Medulla oblongata (tissue), 1 donor: ENCODE results near the gene ATP4A.

Experiments used
- DNase-seq: peaks from one replicate; pipeline ENCODE4 v3.0.0-alpha.2; 2015; ENCODE audit errors: extremely low spot score

Gene ATP4A

DNA sequence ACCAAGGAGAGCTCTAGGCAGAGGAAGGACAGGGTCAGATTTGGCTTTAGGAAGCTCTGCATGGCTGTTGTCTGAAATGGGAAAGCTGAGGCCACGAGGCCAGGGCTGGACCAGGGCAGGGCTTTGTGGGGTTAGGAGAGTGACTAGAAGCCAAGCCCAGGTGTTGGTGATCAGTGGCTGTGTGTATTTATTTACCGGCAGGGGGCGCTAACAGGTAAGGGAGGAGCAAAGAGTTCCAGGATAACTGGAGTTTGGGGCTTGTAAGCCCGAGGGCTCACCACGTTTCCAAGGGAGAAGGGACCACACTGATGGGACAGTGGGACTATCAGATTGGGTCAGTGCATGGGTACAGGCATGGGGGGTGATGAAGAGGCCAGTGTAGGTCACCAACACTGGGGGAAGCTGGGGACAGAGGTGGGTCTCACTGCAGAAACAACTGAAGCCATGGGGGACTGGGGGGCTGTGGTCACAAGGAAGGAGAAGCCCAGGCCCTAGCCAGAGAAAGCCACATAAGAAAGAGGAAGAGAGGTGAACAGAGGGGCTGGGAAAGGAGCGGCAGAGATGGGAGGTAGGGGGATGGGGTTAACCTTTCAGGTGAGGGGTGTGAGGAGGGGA is 14.2 kb downstream of the ATP4A start:
- peak; percentile 76 for DNase-seq

DNA sequence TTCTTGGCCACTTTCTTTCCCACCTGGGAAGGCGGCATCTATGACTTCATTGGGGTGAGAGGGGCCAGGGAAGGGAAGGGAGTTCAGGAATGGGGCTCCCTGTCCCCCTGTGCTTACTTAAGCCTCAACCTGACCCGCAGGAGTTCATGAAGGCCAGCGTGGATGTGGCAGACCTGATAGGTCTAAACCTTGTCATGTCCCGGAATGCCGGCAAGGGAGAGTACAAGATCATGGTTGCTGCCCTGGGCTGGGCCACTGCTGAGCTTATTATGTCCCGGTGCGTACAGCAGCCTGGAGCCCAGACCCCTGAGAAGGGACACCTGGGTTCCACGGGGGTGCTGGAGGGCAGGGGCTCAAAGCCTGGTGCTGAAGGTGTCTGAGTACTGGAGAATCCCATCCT is 16.9 kb downstream of the ATP4A start:
- no peak for DNase-seq

DNA sequence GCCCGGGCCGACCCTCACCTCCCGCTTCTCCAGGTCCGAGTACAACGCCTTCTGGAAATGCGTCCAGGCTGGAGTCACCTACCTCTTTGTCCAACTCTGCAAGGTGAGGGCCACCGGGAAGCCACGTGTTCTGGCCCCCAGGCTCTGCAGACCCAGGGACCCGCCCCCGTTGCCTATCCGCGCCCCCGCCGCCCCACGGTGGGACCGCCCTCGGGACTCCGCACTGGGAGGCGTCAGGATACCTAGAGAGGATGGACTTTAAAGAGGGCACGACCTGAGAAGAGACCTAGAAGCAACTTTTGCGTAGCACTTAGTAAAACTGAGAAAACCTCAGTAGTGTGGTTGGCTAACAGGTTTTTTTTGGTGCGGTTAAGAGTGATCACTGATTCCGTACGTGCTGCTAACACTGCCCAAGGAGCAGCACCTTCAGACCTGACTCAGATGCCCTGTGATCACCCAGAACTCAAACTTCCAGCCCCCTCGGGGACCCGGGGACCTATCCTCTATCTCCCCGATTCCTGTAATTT is 17.5 kb downstream of the ATP4A start:
- no peak for DNase-seq

DNA sequence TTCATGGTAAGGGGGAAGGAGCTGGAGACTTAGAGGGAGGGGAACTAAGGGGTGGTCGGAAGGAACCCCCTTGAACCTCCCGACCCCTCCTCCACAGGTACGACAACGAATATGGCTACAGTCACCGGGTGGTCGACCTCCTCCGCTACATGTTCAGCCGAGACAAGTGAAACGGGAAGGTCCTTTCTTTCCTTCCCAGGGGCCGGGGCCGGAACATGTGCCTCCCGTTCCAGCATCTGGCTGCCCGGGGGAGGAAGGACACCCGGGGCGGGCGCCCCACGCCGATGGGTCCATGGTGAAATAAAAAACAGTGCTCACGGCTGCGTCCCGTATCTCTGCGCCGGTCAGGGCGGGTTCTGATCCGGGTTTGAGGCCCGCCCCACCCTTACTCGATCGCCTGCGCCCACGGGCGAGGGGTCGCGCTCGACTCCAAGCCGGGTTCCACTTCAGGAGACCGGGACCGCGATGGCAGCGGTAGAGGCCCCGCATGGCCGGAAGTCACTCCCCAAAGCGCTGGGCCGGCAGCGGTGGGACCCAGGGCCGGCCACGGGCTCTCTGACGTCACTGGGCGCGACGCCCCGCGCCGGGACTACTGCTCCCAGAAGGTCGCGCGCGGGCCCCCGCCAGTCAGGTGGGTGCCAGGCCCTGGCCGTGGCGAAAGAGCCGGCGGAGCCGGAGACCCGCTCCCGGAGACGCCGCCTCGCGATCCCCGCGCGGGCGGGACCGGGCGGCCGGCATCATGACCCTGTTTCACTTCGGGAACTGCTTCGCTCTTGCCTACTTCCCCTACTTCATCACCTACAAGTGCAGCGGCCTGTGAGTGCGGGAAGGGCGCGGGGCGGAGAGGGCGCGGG is 18.2 kb downstream of the ATP4A start, which contains the start of gene TMEM147:
Gene TMEM147 (plus strand): TSS at position 626 of the 854 bp plus-strand sequence. CDS start 114 bp downstream, at position 740.
- DNase-seq, result peak; percentile 93

DNA sequence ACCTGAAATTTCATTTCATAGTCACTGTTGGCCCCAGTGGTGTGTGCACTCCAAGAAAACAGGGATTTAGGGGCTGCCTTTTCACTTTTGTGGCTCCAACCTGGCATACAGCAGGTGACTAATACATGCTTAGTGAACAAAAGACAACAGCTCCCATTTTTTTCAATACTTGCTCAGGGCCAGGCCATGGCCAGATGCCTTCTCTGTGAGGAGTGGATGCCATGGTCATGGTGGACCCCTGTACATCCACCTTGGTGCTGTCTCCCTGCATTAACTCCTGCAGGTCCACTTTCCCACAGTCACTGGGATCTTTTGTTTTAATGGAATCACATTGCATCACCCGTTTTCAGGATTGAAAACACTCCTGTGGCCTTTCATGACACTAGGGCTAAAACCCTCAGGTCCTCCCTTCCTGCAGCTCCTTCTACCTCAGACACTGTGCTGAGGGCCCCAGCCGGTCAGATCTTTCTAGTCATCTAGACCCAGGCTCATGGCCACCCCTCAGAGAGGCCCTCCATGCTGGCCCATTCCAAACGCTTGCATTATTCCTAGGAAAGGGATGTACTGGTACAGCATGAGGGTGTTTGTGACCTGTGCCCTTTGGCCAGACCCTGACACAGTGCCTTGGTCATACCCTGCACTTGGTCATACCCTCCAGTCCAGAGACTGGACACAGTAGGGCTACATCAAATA is 19.2 kb downstream of the ATP4A start:
- no peak for DNase-seq

DNA sequence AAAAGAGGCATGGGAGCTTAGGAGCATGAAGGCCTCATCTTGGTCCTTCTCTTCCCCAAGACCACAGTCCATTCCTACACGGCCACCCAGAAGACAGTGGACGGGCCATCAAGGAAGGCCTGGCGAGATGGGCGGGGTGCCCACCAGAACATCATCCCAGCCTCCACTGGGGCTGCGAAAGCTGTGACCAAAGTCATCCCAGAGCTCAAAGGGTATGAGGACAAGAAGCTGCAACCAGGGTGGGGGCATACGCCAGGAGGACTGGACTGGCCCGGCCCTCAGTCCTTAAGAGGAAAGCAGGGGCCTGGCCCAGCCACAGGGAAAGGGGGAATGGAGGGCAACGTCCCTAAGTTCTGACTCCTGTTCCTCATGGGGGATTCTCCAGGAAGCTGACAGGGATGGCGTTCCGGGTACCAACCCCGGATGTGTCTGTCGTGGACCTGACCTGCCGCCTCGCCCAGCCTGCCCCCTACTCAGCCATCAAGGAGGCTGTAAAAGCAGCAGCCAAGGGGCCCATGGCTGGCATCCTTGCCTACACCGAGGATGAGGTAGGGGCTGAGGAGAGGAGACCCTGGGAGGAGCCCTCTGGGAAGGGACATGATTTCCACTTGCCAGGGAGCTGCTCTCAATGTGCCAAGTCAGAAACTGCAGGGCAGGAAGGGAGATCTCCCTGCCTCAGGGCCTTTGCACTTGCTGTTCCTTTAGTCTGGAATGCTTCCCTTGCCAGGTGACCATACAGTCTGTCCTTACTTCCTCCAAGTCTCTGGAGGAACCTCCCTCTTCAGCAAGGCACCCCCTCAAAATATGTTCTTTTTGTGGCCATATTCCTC is 20.0 kb downstream of the ATP4A start:
- no peak for DNase-seq

DNA sequence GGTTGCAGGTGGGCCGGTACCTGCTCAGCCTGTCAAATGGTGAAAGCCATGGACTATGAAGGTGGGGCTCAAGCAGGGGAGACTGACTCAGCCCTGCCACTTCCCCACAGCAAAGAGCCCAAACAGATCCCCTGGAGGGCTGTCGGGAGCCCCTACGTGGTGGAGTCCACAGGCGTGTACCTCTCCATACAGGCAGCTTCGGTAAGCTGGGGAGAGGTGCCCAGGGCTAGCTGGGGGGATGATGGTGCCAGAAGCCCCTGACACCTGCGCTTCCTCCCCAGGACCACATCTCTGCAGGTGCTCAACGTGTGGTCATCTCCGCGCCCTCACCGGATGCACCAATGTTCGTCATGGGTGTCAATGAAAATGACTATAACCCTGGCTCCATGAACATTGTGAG is 21.2 kb downstream of the ATP4A start:
- no peak for DNase-seq

DNA sequence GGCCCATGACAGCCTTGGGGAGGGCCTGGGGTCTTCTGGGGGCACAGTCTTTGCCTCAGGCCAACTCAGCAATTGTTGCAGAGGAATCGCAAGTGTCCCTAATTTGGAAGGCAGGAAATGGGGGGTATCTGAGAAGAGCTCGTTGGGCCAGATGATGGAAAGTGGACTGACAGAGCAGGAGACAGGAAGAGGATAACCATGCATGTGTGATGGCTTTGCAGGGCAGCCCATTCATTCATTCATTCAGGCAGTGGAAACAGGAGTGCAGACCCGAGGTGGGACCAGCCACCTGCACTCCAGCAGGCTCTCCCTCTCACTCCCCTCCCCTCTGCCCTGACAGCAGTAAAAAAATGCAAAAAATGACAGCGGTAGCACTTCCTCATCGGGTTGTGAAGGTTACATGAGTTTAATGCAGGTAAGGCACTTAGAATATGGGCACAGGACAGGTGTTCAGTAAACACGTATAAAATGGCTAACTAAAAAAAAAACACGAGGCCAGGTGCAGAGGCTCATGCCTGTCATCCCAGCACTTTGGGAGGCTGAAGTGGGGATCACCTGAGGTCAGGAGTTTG is 23.0 kb downstream of the ATP4A start:
- no peak for DNase-seq

DNA sequence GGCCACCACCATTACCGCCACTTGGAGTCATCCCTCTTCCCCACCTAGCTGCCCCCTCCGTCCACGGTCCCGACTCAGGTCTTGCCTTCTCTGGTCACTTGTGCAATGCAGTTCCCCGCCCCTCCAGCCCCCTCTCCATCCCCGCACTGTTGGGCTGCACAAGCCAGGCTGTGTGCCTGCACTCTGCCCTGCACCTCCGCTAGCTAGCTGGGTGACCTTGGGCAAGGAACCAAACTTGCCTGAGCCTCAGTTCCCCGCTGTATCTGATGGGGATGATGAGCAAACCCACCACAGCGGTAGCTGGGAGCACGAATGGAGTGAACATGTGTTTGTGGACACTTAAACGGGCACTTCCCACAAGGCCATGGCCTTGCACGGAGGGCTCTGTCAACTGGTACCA is 23.6 kb downstream of the ATP4A start:
- DNase-seq, result no peak

DNA sequence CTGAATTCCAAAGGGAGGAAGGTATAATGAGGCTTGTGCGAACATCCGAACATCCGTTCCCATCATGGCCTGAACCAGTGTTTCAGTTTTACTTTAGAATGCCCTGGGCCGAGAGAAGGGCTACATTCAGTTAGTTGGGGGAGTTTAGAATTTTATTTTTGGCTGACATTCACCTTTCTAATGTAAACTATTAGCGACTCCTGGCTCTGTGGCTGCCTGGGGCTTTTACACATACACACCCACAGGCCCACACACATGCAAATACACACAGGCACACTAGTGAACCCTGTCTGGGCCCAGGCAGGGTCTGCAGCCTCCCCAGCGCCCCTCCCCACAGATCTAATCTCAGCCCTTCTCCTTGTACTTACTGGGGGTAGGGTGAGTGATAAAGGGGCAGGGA is 24.1 kb downstream of the ATP4A start:
- no peak for DNase-seq

DNA sequence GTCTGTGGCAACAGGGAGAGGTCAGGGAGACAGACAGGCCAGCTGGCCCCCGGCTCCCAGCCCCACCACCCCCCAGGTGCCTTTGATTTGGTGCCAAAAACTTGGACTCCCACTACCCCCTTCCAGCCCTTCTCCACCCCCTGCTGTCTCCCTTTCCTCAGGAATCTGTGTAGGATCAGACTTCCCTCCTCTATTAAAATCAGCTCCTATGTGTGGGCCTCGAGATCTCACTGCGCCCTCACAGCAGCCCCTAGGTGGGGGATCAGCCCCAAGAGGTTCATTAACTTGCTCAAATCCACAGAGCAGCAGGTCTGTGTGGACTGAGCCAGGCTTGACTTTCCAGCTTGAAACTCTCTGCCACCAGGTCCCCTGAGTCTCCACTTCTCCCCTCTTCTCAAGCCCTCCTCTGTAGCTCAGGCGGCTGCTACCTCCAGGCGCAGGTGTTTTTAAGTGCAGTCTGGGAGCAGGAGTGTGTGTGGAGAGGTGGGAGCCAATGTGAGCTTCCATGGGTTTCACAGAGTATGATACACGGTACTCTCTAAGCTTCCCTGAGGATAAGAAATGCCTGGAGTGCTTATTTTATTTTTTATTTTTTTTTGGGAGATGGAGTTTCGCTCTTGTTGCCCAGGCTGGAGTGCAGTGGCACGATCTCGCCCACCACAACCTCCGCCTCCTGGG is 28.5 kb downstream of the ATP4A start:
- no peak for DNase-seq

DNA sequence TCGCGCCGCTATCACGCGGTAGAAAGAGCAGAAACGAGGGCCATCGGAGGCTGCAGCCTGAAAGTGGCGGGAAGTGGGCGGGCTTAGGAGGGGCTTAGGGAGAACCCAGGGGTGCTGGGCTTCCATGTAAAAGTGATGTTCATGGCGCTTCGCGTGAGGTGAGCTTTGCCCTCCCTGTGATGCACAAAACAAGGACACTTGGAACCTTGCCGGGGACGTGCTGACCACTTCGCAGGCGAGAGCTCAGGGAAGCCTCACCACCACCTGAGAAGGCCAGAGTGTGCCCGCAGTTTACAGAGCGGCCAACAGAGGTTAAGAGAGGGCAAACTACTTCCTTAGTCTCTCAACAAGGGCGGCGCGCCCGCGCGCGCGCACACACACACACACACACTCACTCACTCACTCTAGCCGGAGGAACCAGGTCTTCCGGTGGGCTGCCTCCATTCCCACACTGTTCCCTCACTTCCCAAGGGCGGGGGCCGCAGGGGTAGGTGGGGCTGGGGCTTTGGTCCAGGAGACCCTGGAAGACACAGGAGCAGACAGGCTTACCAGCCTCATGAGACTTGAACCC is 29.6 kb downstream of the ATP4A start:
- no peak for DNase-seq

DNA sequence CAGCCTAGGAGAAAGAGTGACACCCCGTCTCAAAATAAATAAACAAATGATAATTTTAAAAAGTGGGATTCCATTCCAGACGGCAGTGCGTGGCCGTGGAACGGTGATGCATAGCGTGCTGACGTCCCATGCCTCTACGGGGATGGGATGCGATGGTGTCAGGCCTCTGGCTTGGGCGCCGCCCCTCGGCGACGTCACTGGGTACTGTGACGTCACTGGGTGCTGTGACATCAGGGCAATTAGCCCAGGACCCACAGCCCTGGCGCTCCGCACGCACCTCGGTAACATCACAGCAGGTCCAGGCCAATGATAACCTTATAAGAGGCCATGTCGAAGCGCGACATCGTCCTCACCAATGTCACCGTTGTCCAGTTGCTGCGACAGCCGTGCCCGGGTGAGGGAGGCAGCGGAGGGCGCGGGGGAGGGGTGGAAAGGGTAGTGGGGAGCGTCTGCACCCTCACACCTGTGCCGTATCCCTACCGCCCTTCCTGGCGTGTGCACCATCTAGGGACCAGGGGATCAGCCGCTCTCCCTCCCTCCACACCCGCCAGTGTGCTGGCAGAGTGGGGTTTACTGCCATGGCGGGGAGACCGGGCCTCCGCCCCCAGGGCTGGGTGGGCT is 30.1 kb downstream of the ATP4A start, which contains the start of gene GAPDHS:
Gene GAPDHS (plus strand): TSS at position 256 of the 621 bp plus-strand sequence. CDS start 72 bp downstream, at position 328.
- DNase-seq, result no peak

DNA sequence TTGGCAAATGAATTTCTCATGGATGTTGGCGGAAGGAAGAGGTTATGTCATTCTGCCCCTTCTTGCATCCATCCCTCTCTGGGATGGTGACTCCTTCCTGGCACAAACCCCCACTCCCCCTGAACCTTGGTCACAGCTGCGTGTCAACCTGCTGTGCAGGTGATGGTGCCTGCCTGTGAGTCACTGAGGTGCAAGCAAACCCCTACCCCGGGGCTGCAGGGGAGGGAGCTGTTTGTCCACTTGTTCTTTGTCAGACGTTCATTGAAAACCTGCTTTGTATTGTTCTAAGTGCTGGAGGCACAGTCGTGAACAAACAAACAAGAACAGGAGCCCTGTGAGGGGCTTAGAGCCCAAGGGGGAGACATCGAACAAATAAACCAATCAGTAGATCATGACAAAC is 32.2 kb downstream of the ATP4A start:
- no peak for DNase-seq

DNA sequence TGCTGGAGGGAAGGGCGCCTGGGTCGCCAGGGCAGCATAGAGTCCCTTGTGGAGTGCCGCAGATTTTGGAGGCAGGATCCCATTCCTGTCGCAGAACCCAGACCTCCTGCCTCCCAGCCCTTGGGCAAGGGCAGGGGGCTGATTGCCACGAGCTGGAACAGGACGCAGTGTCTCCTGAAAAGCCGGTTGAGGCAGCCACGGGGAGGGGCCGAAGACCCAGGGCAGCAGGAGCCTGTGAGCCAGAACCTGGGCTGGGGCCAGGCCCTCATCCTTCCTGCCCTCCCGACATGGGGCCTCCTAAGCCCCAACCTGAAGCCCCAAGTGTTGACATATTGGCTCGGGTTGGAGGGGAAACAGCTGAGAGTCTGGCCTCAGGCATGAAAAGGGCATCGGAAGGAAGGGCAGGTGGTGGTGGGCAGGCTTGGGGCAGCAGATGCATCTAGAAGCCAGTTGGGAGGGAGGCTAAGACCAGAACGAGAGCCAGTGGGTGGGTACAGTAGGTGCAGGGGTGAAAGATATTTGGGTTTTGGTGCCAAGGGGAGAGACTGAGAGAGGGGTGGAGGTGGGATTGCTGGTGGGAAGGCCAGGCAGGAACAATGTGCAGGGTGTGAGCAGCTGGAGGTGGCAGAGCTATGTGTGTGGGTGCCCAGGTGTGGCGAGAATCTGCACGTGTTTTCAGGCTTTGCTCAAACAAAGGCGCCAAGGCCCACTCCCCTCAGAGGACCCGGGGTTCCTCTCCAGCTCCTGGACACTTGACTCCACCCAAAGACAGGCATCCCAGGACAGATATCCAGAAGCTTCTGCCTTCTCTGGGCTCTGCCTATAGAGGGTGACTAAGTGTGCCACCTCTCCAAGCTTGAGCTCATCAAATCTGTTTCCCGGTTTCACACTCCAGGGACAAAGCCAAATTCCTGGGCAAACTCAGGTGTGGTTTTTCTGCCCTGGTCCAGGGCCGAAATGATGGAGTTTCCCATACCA is 33.9 kb downstream of the ATP4A start:
- DNase-seq, result no peak

DNA sequence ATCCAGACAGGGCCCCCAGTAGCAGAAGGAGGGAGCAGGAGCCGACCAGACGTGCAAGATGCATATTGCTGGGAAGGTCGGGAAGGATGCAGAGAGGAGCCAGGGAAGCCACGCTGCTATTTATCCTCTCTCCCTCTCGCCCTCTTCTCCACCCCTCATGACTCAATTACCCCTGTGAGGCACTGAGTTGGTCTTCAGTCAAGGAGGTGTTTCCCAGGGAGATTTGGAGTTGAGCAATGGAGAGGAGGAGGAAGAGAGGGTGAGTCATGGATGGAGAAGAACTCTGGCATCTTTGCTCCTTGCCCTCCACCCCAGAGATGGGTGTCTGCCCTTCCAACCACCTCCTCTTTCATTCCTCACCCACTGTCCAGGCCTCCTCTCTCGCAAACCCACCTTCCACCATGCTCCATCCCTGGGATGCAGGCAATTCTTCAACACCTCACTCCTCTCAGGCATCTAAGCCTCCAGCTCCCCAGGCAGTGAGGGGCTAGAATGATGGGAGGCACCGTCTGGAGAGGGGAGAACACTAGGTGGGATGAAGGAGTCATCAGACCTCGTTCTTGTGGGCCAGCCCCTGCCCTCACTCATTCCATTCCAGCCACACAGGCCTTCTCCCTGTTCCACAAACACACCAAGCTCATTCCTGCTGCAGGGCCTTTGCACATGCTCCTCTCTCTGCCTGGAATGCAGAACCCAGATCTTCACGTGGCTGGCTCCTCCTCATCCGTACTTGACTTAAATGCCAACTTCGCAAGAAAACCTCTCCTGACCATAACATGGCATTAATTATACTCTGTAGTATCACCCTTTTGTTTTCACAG is 35.0 kb downstream of the ATP4A start, which contains the start of gene SBSN:
Gene SBSN (minus strand): TSS at position 94 of the 821 bp plus-strand sequence. CDS start 30 bp downstream, at position 64.
- no peak for DNase-seq

DNA sequence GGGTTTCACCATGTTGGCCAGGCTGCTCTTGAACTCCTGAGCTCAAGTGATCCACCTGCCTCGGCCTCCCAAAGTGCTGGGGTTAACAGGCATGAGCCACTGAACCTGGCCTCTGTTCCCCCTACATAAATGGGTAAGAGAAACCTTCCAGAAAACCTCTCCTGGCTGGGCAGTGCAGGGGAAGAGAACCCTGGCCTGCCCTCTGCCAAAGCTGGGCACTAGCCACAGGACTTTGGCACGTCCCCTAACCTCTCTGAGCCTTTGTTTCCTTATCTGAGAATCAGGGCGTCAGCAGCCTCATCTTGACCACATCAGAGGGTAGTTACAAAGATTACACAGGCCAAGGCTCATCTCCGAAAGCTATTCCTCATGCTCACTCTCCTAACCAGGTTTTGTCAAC is 37.6 kb downstream of the ATP4A start:
- DNase-seq, result no peak
